Esophagus muscularis mucosa (tissue), 4 donors: Measurements from ENCODE around the gene TTBK1. TPM values are rescaled to one million over a fixed set of nuclear protein-coding genes. Genes with fewer than 3 reads are reported as not detected.

ENCODE experiments used
- DNase-seq: peaks from one replicate; pipeline ENCODE4 v3.0.0-alpha.2; 2017; ENCODE audit errors: extremely low spot score
- H3K27ac ChIP-seq, 4 donors: fragments of 200-600 bp; sonication (generic); replicated peaks in 1 of 4; 1 replicate in 3 of 4; 2 replicates in 1 of 4; pipeline ENCODE4 v1.5.1; 2016 to 2019; ENCODE audit warnings: mild to moderate bottlenecking in 1 of 4
- H3K27me3 ChIP-seq, 4 donors: fragments of 200-600 bp; sonication (generic); one replicate each; pipeline versions ENCODE4 v1.5.1 to v1.6.0; 2016 to 2019
- H3K36me3 ChIP-seq, 4 donors: fragments of 200-600 bp; sonication (generic); one replicate each; pipeline ENCODE4 v1.5.1; 2016 to 2019
- H3K4me1 ChIP-seq, 4 donors: fragments of 200-600 bp; sonication (generic); one replicate each; pipeline ENCODE4 v1.5.1; 2016 to 2019
- H3K4me3 ChIP-seq, 4 donors: fragments of 200-600 bp; sonication (generic); 1 replicate in 2 of 4; 2 replicates in 2 of 4; pipeline ENCODE4 v1.5.1; 2016 to 2019; ENCODE audit warnings: mild to moderate bottlenecking in 4 of 4, moderate library complexity in 1 of 4
- H3K9me3 ChIP-seq, 4 donors: fragments of 200-600 bp; sonication (generic); 1 replicate in 3 of 4; 2 replicates in 1 of 4; pipeline ENCODE4 v1.5.1; 2016 to 2019
- EP300 ChIP-seq: sonication (generic); formaldehyde crosslinking; IDR thresholded peaks from one replicate; pipeline ENCODE4 v1.6.1; 2017; ENCODE audit warnings: antibody characterized with exemption
- POLR2A ChIP-seq: fragments of 450-650 bp; IDR thresholded peaks from one replicate; pipeline ENCODE4 v1.6.1; 2017; ENCODE audit warnings: antibody characterized with exemption, moderate library complexity, mild to moderate bottlenecking, low read depth
- POLR2AphosphoS5 ChIP-seq, 2 donors: sonication (generic); formaldehyde crosslinking; IDR thresholded peaks; one replicate each; pipeline ENCODE4 v1.6.1; 2017; ENCODE audit warnings: antibody characterized with exemption in 2 of 2
- WGBS: methylation state at CpG from one replicate; pipeline ENCODE4 v1.1.5; 2018; 5-methylcytosine and 5-hydroxymethylcytosine counted together
- intact Hi-C: fragments of 100-400 bp; cut with DNase I; formaldehyde crosslinking; loops from one replicate; pipeline ENCODE4 v1.15.1; 2023
- total RNA-seq, 4 donors: library from RNA; depleted of rRNA; stranded (reverse); fragments of >200 nt; gene quantifications; one replicate each; pipeline versions ENCODE4 v1.1.0 to v1.2.1, GENCODE V29; 2016
- TF ChIP-seq, protein P1 (sequence below), 3 experiments: fragments of 200-600 bp in 2 of 3; fragments of 450-650 bp in 1 of 3; sonication (generic) in 2 of 3; IDR thresholded peaks; one replicate each; pipeline ENCODE4 v1.5.1; 2017 to 2019; ENCODE audit warnings: antibody characterized with exemption in 3 of 3, mild to moderate bottlenecking in 2 of 3, moderate library complexity in 1 of 3

The TTBK1 gene
- total RNA-seq, 4 donors from 2014 or later = under 0.01 to 0.29 (median 0.03) TPM

DNA sequence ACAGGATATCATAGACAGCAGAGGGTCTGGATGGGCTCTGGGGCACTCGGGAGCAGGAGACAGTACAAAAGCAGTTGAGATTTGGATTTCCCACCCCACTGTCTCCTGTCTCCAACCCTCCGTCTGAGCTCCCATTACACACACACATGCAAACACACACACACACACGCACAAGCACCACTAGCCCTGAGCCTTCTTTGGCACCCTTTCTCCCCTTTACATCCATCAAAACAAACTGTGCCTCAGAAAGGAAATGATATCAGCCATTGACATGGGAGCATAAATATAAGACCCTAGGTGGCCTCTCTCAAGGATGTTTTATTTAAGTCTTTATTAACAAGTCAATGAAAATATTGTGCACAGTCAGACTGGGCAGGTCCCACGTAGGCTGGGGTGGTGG, 17.5 kb downstream of the TTBK1 start:
- WGBS = 60% methylated on average over 4 of the region's 4 CpGs
- H3K27me3 ChIP-seq = peaks cover 0 to 15% (median 0%) of the 10 kb centered on the region in 4 donors
- no peaks in the 10 kb centered on the region for H3K9me3 ChIP-seq
- no peaks in the 10 kb centered on the region for H3K4me1 ChIP-seq
- no peak overlapping the region for H3K4me3 ChIP-seq
- no peak overlapping the region for H3K27ac ChIP-seq
- TF ChIP-seq POLR2AphosphoS5 (IDR thresholded peaks at IDR 0.05) = no peak
- no peak for TF ChIP-seq EP300
- TF ChIP-seq, protein P1, sequence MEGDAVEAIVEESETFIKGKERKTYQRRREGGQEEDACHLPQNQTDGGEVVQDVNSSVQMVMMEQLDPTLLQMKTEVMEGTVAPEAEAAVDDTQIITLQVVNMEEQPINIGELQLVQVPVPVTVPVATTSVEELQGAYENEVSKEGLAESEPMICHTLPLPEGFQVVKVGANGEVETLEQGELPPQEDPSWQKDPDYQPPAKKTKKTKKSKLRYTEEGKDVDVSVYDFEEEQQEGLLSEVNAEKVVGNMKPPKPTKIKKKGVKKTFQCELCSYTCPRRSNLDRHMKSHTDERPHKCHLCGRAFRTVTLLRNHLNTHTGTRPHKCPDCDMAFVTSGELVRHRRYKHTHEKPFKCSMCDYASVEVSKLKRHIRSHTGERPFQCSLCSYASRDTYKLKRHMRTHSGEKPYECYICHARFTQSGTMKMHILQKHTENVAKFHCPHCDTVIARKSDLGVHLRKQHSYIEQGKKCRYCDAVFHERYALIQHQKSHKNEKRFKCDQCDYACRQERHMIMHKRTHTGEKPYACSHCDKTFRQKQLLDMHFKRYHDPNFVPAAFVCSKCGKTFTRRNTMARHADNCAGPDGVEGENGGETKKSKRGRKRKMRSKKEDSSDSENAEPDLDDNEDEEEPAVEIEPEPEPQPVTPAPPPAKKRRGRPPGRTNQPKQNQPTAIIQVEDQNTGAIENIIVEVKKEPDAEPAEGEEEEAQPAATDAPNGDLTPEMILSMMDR (IDR thresholded peaks at IDR 0.05) = no peak
- TF ChIP-seq POLR2A = no peak
- no peak for DNase-seq
- intact Hi-C loops = loop anchor here (5.0 kb wide), 1 partner anchor 247 kb away; no protein-coding TSS in a partner anchor
- H3K36me3 ChIP-seq = no peaks in the 10 kb centered on the region

DNA sequence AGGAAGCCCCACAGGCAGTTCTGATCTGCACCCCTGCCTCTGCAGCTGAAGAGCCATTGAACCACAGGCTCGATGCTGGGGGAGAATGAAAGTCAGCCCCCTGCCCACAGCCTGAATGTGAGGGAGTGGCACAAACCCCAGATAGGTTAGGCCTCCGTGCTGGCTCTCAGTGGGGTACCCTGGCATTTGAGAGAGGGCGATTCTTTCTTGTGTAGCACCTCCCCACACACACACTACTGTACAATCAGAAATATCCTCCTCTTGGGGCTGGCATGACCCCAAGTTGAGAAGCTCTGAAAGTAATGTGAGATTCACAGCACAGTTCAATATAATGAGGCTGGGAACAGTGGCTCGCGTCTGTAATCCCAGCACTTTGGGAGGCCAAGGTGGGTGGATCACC, 17.9 kb downstream of the TTBK1 start:
- 69% methylated on average over 3 of the region's 5 CpGs for whole genome bisulfite sequencing
- intact Hi-C loops = loop anchor here (5.0 kb wide), 1 partner anchor 246 kb away; no protein-coding TSS in a partner anchor
- Histone ChIP-seq H3K9me3 (no peaks in the 10 kb centered on the region), H3K36me3 (no peaks in the 10 kb centered on the region), H3K4me3 (no peak overlapping the region), H3K4me1 (no peaks in the 10 kb centered on the region), H3K27me3 (peaks cover 0 to 15% (median 0%) of the 10 kb centered on the region in 4 donors), H3K27ac (no peak overlapping the region)
- no peak for DNase-seq
- TF ChIP-seq POLR2A = no peak
- no peak for TF ChIP-seq POLR2AphosphoS5 (IDR thresholded peaks at IDR 0.05)
- TF ChIP-seq, protein P1 (IDR thresholded peaks at IDR 0.05) = no peak
- TF ChIP-seq EP300 = no peak

DNA sequence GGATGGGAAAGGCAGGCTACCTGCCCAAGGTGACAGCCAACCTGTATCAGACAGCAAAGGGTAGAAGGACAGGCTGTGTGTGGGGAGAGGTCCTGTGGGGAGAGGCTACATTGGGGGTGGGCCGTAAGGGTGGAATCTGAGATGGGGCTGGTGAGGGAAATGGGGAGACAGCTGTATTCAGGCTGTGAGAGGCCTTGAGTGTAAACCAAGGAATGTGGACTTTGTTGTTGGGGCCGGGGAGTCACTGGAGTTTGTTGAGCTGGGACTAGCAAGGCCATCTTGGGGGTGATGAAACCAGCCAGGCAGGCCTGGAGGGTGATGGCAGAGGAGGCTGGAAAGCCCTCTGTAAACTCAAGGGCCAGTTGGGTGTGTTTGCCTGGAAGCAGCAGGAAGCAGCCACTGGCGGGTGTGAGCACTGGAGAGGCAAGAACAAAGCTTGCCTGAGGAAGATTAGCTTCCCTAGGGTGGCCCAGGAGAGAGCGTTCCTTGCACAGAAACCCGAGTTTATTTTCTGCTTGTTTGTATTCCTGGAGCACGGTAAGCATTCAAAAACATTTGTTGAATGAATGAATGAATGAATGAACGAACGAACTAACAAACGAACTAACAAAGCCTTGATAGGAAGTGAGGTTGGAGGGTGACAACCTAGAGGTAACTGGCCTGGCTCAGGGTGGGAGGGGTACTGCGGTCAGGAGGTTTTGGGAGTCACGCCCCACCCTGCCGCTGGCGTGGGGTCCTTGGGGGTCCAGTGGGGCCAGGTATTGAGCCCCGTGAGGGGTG, 18.9 kb downstream of the TTBK1 start:
- no peaks in the 10 kb centered on the region for H3K9me3 ChIP-seq
- intact Hi-C loops = loop anchor here (5.0 kb wide), 1 partner anchor 245 kb away; no protein-coding TSS in a partner anchor
- 87% methylated on average over 14 of the region's 14 CpGs for WGBS
- peaks cover 0 to 2% (median under 1%) of the 10 kb centered on the region in 4 donors for H3K4me1 ChIP-seq
- no peak for TF ChIP-seq EP300
- TF ChIP-seq POLR2AphosphoS5 (IDR thresholded peaks at IDR 0.05) = no peak
- TF ChIP-seq, protein P1 (IDR thresholded peaks at IDR 0.05) = no peak
- no peak for TF ChIP-seq POLR2A
- no peak for DNase-seq
- peaks cover 0 to 5% (median 0%) of the 10 kb centered on the region in 4 donors for H3K27me3 ChIP-seq
- H3K27ac ChIP-seq = no peak overlapping the region
- H3K4me3 ChIP-seq = no peak overlapping the region
- H3K36me3 ChIP-seq = no peaks in the 10 kb centered on the region

DNA sequence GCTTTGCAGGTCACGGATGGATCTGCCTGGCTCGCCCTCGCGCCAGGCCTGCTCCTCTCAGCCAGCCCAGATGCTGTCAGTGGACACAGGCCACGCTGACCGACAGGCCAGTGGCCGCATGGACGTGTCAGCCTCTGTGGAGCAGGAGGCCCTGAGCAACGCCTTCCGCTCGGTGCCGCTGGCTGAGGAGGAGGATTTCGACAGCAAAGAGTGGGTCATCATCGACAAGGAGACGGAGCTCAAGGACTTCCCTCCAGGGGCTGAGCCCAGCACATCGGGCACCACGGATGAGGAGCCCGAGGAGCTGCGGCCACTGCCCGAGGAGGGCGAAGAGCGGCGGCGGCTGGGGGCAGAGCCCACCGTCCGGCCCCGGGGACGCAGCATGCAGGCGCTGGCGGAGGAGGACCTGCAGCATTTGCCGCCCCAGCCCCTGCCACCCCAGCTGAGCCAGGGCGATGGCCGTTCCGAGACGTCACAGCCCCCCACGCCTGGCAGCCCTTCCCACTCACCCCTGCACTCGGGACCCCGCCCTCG, 19.6 kb downstream of the TTBK1 start:
- no peak overlapping the region for H3K27ac ChIP-seq
- H3K4me1 ChIP-seq = peaks cover 4 to 8% (median 7%) of the 10 kb centered on the region in 4 donors
- no peak for DNase-seq
- no peaks in the 10 kb centered on the region for H3K9me3 ChIP-seq
- no peak overlapping the region for H3K4me3 ChIP-seq
- H3K36me3 ChIP-seq = no peaks in the 10 kb centered on the region
- TF ChIP-seq, protein P1 (IDR thresholded peaks at IDR 0.05) = no peak
- TF ChIP-seq EP300 (no peak), POLR2AphosphoS5 (IDR thresholded peaks at IDR 0.05) (no peak), POLR2A (no peak)
- WGBS = 86% methylated on average over 24 of the region's 39 CpGs
- intact Hi-C loops = loop anchor here (1.0 to 5.0 kb wide), 2 partner anchors 71 to 244 kb away; no protein-coding TSS in a partner anchor
- H3K27me3 ChIP-seq = no peaks in the 10 kb centered on the region
